OCI-LY7 (cell line): ENCODE results near the gene MET.

ENCODE experiments used
- EZH2phosphoT487 ChIP-seq: fragments of 200-600 bp; sonication (generic); IDR thresholded peaks from 2 replicates; pipeline ENCODE4 v1.6.1; 2018; ENCODE audit warnings: low read depth, borderline replicate concordance, mild to moderate bottlenecking, mixed run types, antibody characterized with exemption, low read length, moderate library complexity, mixed read lengths
- TF ChIP-seq, protein P1 (sequence below): fragments of 200-600 bp; sonication (generic); conservative IDR thresholded peaks from 2 replicates; pipeline ENCODE4 v1.5.1; 2014; ENCODE audit warnings: mild to moderate bottlenecking, antibody characterized with exemption, low read length, moderate library complexity, mixed read lengths

DNA sequence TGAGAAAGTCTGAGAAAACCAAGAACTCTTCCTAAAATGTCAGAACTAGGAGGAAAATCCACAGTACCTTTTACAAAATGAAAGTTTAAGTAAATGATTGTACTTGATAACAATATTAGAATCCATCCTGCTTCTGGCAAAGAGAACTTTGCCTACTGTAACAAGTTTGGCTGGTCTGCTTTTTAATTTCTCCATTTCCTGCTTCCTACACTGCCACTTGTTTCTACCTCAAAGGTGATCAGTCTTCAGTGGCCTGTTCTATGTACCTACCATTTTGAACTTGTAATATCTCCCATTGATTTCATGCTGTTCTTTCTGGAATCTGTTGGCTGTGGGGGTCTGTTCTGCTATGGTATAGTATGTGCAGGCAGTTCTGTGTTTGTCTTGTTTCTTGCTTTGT, 157.5 kb downstream of the MET start:
- TF ChIP-seq, protein P1, sequence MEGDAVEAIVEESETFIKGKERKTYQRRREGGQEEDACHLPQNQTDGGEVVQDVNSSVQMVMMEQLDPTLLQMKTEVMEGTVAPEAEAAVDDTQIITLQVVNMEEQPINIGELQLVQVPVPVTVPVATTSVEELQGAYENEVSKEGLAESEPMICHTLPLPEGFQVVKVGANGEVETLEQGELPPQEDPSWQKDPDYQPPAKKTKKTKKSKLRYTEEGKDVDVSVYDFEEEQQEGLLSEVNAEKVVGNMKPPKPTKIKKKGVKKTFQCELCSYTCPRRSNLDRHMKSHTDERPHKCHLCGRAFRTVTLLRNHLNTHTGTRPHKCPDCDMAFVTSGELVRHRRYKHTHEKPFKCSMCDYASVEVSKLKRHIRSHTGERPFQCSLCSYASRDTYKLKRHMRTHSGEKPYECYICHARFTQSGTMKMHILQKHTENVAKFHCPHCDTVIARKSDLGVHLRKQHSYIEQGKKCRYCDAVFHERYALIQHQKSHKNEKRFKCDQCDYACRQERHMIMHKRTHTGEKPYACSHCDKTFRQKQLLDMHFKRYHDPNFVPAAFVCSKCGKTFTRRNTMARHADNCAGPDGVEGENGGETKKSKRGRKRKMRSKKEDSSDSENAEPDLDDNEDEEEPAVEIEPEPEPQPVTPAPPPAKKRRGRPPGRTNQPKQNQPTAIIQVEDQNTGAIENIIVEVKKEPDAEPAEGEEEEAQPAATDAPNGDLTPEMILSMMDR = no peak
- TF ChIP-seq EZH2phosphoT487 = no peak
